HepG2 (cell line): ENCODE results near the gene TJP1. TPM values are rescaled to one million over a fixed set of nuclear protein-coding genes. Genes with fewer than 3 reads are reported as not detected.

Experiments used
- ATAC-seq: fragments of 200-7000 bp; cut with Tn5 transposase; 3 replicates; pipeline ENCODE4 v1.9.1; 2020; ENCODE audit warnings: mild to moderate bottlenecking, moderate library complexity
- BruUV-seq: library from RNA; stranded (reverse); fragments of 400-500 nt; replicated peaks from 2 replicates; lab custom pipeline; 2021; lab: Mats Ljungman, UMichigan
- CTCF ChIA-PET: fragments of 300-600 bp; formaldehyde crosslinking; extraction: SDS; loops from one replicate; lab custom pipeline; 2021; ENCODE audit warnings: low total read pairs, inconsistent platforms, low intra/inter-chr PET ratio; lab: Yijun Ruan, JAX
- POLR2A ChIA-PET: fragments of 350-600 bp; sonication (Branson Sonifier 250); formaldehyde crosslinking; loops from one replicate; lab custom pipeline; 2020; ENCODE audit warnings: antibody characterized with exemption, inconsistent platforms; lab: Yijun Ruan, JAX
- DNase-seq: peaks from one replicate; pipeline ENCODE4 v3.0.0-alpha.2; 2015; ENCODE audit warnings: low spot score
- FAIRE-seq: peaks from 3 replicates; lab custom pipeline; 2011; peaks lifted over from hg19 to GRCh38; lab: Jason Lieb, UNC
- H2AFZ ChIP-seq: one replicate; pipeline ENCODE4 v1.6.1; 2011; ENCODE audit warnings: low read length, inconsistent platforms
- H3K27ac ChIP-seq: fragments of 300-600 bp; 3 replicates; pipeline ENCODE4 v1.8.0; 2011; ENCODE audit warnings: mixed run types, mild to moderate bottlenecking, mixed read lengths, low read length, inconsistent platforms; ENCODE audit not compliant: insufficient read depth; ENCODE audit errors: extremely low read length
- H3K27me3 ChIP-seq, 2 experiments: fragments of 200-600 bp in 1 of 2; 2 replicates in 1 of 2; 3 replicates in 1 of 2; pipeline versions ENCODE4 v1.6.0 to v1.8.0; 2011; ENCODE audit warnings: low read length in 2 of 2, mild to moderate bottlenecking in 2 of 2, moderate library complexity in 2 of 2, inconsistent platforms in 1 of 2; ENCODE audit not compliant: insufficient read depth in 2 of 2, control insufficient read depth in 1 of 2
- H3K36me3 ChIP-seq, 2 experiments: fragments of 200-600 bp in 1 of 2; replicated peaks in 1 of 2; 2 replicates in 1 of 2; 3 replicates in 1 of 2; pipeline versions ENCODE4 v1.5.1 to v1.8.0; 2011; ENCODE audit warnings: low read length in 2 of 2, inconsistent platforms in 1 of 2; ENCODE audit not compliant: insufficient read depth in 2 of 2, control insufficient read depth in 1 of 2
- H3K4me1 ChIP-seq: 2 replicates; pipeline ENCODE4 v1.5.1; 2012; ENCODE audit warnings: low read length, inconsistent platforms; ENCODE audit not compliant: insufficient read depth
- H3K4me2 ChIP-seq: 2 replicates; pipeline ENCODE4 v1.6.0; 2011; ENCODE audit warnings: low read depth, low read length, inconsistent platforms
- H3K4me3 ChIP-seq, 3 experiments: fragments of 200-600 bp in 1 of 3; sonication (generic), shearing (Covaris generic) in 1 of 3; replicated peaks in 1 of 3; 2 replicates each; pipeline ENCODE4 v1.5.1; 2011 to 2016; ENCODE audit warnings: low read length in 3 of 3, inconsistent platforms in 2 of 3, low read depth in 2 of 3, mild to moderate bottlenecking in 2 of 3, control low read depth in 1 of 3, mixed read lengths in 1 of 3; ENCODE audit not compliant: insufficient read depth in 1 of 3
- H3K79me2 ChIP-seq: one replicate; pipeline ENCODE4 v1.6.1; 2011; ENCODE audit warnings: low read length, inconsistent platforms; ENCODE audit not compliant: insufficient read depth
- H3K9ac ChIP-seq: 2 replicates; pipeline ENCODE4 v1.6.0; 2011; ENCODE audit warnings: mild to moderate bottlenecking, low read depth, low read length, inconsistent platforms; ENCODE audit not compliant: insufficient read depth
- H3K9me3 ChIP-seq: 2 replicates; pipeline ENCODE4 v1.5.1; 2012; ENCODE audit warnings: mild to moderate bottlenecking, low read length
- H4K20me1 ChIP-seq: 2 replicates; pipeline ENCODE4 v1.6.0; 2011; ENCODE audit warnings: inconsistent platforms, mild to moderate bottlenecking, low read length, moderate library complexity; ENCODE audit not compliant: insufficient read depth
- CHD2 ChIP-seq: IDR thresholded peaks from 2 replicates; pipeline ENCODE4 v1.6.1; 2011; ENCODE audit warnings: low read depth, low read length, improper control_type of control experiment
- CSRNP1 ChIP-seq: sonication (generic); formaldehyde crosslinking; IDR thresholded peaks from 2 replicates; pipeline ENCODE4 v1.8.1; 2023; ENCODE audit warnings: mild to moderate bottlenecking, missing genetic modification reagents
- FIP1L1 ChIP-seq: fragments of 200-400 bp; formaldehyde crosslinking; IDR thresholded peaks from 2 replicates; pipeline ENCODE4 v1.6.1; 2018; ENCODE audit warnings: low read depth, mild to moderate bottlenecking, low read length, moderate library complexity, borderline replicate concordance; ENCODE audit not compliant: insufficient read depth
- GATAD2A ChIP-seq: IDR thresholded peaks from 2 replicates; pipeline ENCODE4 v1.6.1; 2016
- KLF12 ChIP-seq: sonication (generic); formaldehyde crosslinking; IDR thresholded peaks from 2 replicates; pipeline ENCODE4 v1.4.0; 2020; ENCODE audit warnings: missing genetic modification reagents, borderline replicate concordance
- NFATC3 ChIP-seq: sonication (generic); formaldehyde crosslinking; IDR thresholded peaks from 2 replicates; pipeline ENCODE4 v1.5.1; 2020; ENCODE audit warnings: mild to moderate bottlenecking, missing genetic modification reagents
- NONO ChIP-seq, 2 experiments: fragments of 450-650 bp in 1 of 2; sonication (generic) in 1 of 2; formaldehyde crosslinking in 1 of 2; IDR thresholded peaks in 1 of 2; conservative IDR thresholded peaks in 1 of 2; 2 replicates each; pipeline versions ENCODE4 v1.6.1 to v1.8.0; 2017 to 2022; ENCODE audit warnings: mild to moderate bottlenecking in 1 of 2, missing genetic modification reagents in 1 of 2, moderate library complexity in 1 of 2
- POLR2AphosphoS5 ChIP-seq: IDR thresholded peaks from 2 replicates; pipeline ENCODE4 v1.6.1; 2012; ENCODE audit warnings: low read depth, low read length
- SIN3A ChIP-seq: IDR thresholded peaks from 2 replicates; pipeline ENCODE4 v1.6.1; 2011; ENCODE audit warnings: low read depth, mild to moderate bottlenecking, control low read depth, low read length, borderline replicate concordance
- SMARCE1 ChIP-seq: fragments of 450-650 bp; IDR thresholded peaks from 2 replicates; pipeline ENCODE4 v1.6.1; 2017; ENCODE audit warnings: borderline replicate concordance
- TBP ChIP-seq: sonication (generic); formaldehyde crosslinking; IDR thresholded peaks from 2 replicates; pipeline ENCODE4 v1.5.0; 2020; ENCODE audit warnings: missing genetic modification reagents
- ZBTB38 ChIP-seq: sonication (generic); formaldehyde crosslinking; IDR thresholded peaks from 2 replicates; pipeline ENCODE4 v1.5.1; 2020; ENCODE audit warnings: mild to moderate bottlenecking, missing genetic modification reagents
- ZKSCAN1 ChIP-seq: fragments of 150-350 bp; IDR thresholded peaks from 2 replicates; pipeline ENCODE4 v1.6.1; 2014; ENCODE audit warnings: low read length
- ZMYM2 ChIP-seq: sonication (generic); formaldehyde crosslinking; IDR thresholded peaks from 2 replicates; pipeline ENCODE4 v1.8.0; 2022; ENCODE audit warnings: mild to moderate bottlenecking, missing genetic modification reagents
- ZNF251 ChIP-seq: sonication (generic); formaldehyde crosslinking; IDR thresholded peaks from 2 replicates; pipeline ENCODE4 v1.9.0; 2021; ENCODE audit warnings: mild to moderate bottlenecking, missing genetic modification reagents
- ZNF468 ChIP-seq: sonication (generic); formaldehyde crosslinking; IDR thresholded peaks from 2 replicates; pipeline ENCODE4 v1.8.0; 2022; ENCODE audit warnings: mild to moderate bottlenecking, moderate library complexity, missing genetic modification reagents
- ZNF556 ChIP-seq: sonication (generic); formaldehyde crosslinking; IDR thresholded peaks from 2 replicates; pipeline ENCODE4 v1.4.0; 2020; ENCODE audit warnings: mild to moderate bottlenecking, missing genetic modification reagents, borderline replicate concordance
- ZNF558 ChIP-seq: sonication (generic); formaldehyde crosslinking; IDR thresholded peaks from 2 replicates; pipeline ENCODE4 v1.9.0; 2022; ENCODE audit warnings: mild to moderate bottlenecking, missing genetic modification reagents, borderline replicate concordance
- ZNF615 ChIP-seq: sonication (generic); formaldehyde crosslinking; IDR thresholded peaks from 2 replicates; pipeline ENCODE4 v1.5.0; 2020; ENCODE audit warnings: mild to moderate bottlenecking, missing genetic modification reagents, borderline replicate concordance
- WGBS: methylation state at CpG from one replicate; pipeline ENCODE4 v1.1.6; 2017; ENCODE audit warnings: low lambda C conversion rate; 5-methylcytosine and 5-hydroxymethylcytosine counted together
- in situ Hi-C: cut with HindIII; loops from 2 replicates; pipeline ENCODE4 v1.10.0; 2017; ENCODE audit warnings: low pct_unique_long_range_greater_than_20kb; ENCODE audit not compliant: extremely low pct_ligation_motif_present
- intact Hi-C: fragments of 100-400 bp; cut with micrococcal nuclease; formaldehyde crosslinking; loops from one replicate; pipeline ENCODE4 v1.10.0; 2022; ENCODE audit not compliant: unreplicated experiment
- polyA plus RNA-seq, 8 experiments: library from polyadenylated mRNA; depleted of rRNA in 3 of 8; stranded (reverse) in 7 of 8; unstranded in 1 of 8; fragments of >200 nt; fragmentation: Illumina TruSeq in 4 of 8; extraction: Trizol in 4 of 8; gene quantifications; 2 replicates each; pipeline versions ENCODE4 v1.2.1 to v1.2.3, GENCODE V29; 2011 to 2016; ENCODE audit warnings: low read depth in 4 of 8, missing spikeins in 1 of 8, mixed read lengths in 1 of 8; ENCODE audit not compliant: insufficient read depth in 1 of 8
- total RNA-seq, 5 experiments: library from RNA; depleted of rRNA; stranded (reverse); fragments of >200 nt; fragmentation: Illumina TruSeq; extraction: Trizol; gene quantifications; 2 replicates each; pipeline ENCODE4 v1.2.3, GENCODE V29; 2016; ENCODE audit warnings: low read depth in 1 of 5
- TF ChIP-seq, protein P1 (sequence below): IDR thresholded peaks from 2 replicates; pipeline ENCODE4 v1.6.1; 2016; ENCODE audit warnings: low read depth, missing genetic modification reagents, missing compliant biosample characterization

The TJP1 gene
- total and polyA plus RNA-seq, 2 of the 13 experiments (the other 11 are each of a cell fraction or from before 2014, with no cell fraction given), result 25.9 to 27.1 TPM

GRCh38 chr15:29676961-29677402 is 145.3 kb downstream of the TJP1 start:
- DNase-seq (no peak), FAIRE-seq (no peak), ATAC-seq (no peak)
- WGBS, result 81% methylated on average over 6 of the region's 8 CpGs
- ChIA-PET CTCF (no interaction called here), POLR2A (no interaction called here)
- Histone ChIP-seq H3K4me3 (no peak overlapping the region), H3K27me3 (no peaks in the 10 kb centered on the region; a peak in 2 of 5 replicates), H3K9me3 (no peaks in the 10 kb centered on the region), H3K36me3 (no peaks in the 10 kb centered on the region), H2AFZ (no peak overlapping the region), H3K79me2 (no peaks in the 10 kb centered on the region), H3K27ac (no peak overlapping the region), H4K20me1 (no peaks in the 10 kb centered on the region), H3K4me1 (peaks cover 11% of the 10 kb centered on the region; the same call in 1 of the 2 replicates), H3K4me2 (no peak overlapping the region), H3K9ac (no peak overlapping the region)
- TF ChIP-seq ZBTB38 (CRISPR knock-in tag) (no peak), POLR2AphosphoS5 (no peak), ZNF558 (CRISPR knock-in tag) (no peak), NFATC3 (no peak), ZNF468 (CRISPR knock-in tag) (no peak), ZNF615 (CRISPR knock-in tag) (no peak), NONO (IDR thresholded peaks at IDR 0.05) (no peak), NONO (CRISPR knock-in tag; conservative IDR thresholded peaks at IDR 0.05) (no peak), CSRNP1 (CRISPR knock-in tag) (no peak), CHD2 (no peak), ZMYM2 (no peak), TBP (CRISPR knock-in tag) (no peak), KLF12 (CRISPR knock-in tag) (no peak), GATAD2A (CRISPR knock-in tag) (no peak), SIN3A (no peak), FIP1L1 (no peak), ZNF251 (CRISPR knock-in tag) (no peak), ZNF556 (no peak), ZKSCAN1 (no peak), SMARCE1 (no peak)
- TF ChIP-seq, protein P1, sequence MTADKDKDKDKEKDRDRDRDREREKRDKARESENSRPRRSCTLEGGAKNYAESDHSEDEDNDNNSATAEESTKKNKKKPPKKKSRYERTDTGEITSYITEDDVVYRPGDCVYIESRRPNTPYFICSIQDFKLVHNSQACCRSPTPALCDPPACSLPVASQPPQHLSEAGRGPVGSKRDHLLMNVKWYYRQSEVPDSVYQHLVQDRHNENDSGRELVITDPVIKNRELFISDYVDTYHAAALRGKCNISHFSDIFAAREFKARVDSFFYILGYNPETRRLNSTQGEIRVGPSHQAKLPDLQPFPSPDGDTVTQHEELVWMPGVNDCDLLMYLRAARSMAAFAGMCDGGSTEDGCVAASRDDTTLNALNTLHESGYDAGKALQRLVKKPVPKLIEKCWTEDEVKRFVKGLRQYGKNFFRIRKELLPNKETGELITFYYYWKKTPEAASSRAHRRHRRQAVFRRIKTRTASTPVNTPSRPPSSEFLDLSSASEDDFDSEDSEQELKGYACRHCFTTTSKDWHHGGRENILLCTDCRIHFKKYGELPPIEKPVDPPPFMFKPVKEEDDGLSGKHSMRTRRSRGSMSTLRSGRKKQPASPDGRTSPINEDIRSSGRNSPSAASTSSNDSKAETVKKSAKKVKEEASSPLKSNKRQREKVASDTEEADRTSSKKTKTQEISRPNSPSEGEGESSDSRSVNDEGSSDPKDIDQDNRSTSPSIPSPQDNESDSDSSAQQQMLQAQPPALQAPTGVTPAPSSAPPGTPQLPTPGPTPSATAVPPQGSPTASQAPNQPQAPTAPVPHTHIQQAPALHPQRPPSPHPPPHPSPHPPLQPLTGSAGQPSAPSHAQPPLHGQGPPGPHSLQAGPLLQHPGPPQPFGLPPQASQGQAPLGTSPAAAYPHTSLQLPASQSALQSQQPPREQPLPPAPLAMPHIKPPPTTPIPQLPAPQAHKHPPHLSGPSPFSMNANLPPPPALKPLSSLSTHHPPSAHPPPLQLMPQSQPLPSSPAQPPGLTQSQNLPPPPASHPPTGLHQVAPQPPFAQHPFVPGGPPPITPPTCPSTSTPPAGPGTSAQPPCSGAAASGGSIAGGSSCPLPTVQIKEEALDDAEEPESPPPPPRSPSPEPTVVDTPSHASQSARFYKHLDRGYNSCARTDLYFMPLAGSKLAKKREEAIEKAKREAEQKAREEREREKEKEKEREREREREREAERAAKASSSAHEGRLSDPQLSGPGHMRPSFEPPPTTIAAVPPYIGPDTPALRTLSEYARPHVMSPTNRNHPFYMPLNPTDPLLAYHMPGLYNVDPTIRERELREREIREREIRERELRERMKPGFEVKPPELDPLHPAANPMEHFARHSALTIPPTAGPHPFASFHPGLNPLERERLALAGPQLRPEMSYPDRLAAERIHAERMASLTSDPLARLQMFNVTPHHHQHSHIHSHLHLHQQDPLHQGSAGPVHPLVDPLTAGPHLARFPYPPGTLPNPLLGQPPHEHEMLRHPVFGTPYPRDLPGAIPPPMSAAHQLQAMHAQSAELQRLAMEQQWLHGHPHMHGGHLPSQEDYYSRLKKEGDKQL (CRISPR knock-in tag), result no peak
- BruUV-seq, result no TSS peak
- in situ Hi-C loops (no loop called here), intact Hi-C loops (no loop called here)
